Panc1 (cell line): ENCODE measurements around the gene IPO11. TPM values are rescaled to one million over a fixed set of nuclear protein-coding genes. Genes with fewer than 3 reads are reported as not detected.

ENCODE experiments used
- ATAC-seq: fragments of 200-7000 bp; cut with Tn5 transposase; 2 replicates; pipeline ENCODE4 v1.9.1; 2020; ENCODE audit warnings: mild to moderate bottlenecking, moderate library complexity
- BruUV-seq: library from RNA; stranded (reverse); fragments of 400-500 nt; replicated peaks from 2 replicates; lab custom pipeline; 2021; lab: Mats Ljungman, UMichigan
- CTCF ChIA-PET: fragments of 300-600 bp; sonication (Branson Sonifier 250); formaldehyde crosslinking; loops from one replicate; lab custom pipeline; 2022; ENCODE audit warnings: antibody characterized with exemption; lab: Charles Lee
- POLR2A ChIA-PET: fragments of 300-600 bp; sonication (Branson Sonifier 250); formaldehyde crosslinking; loops from one replicate; lab custom pipeline; 2022; ENCODE audit warnings: antibody characterized with exemption; lab: Charles Lee
- DNase-seq: peaks from one replicate; pipeline ENCODE4 v3.0.0-alpha.2; 2010; ENCODE audit warnings: low read depth, low spot score
- H3K27ac ChIP-seq: 2 replicates; pipeline ENCODE4 v1.5.1; 2011; ENCODE audit warnings: mild to moderate bottlenecking, low read length, inconsistent platforms
- H3K27me3 ChIP-seq: fragments of 200-500 bp; sonication (Bioruptor generic); 2 replicates; pipeline ENCODE4 v1.6.0; 2014; ENCODE audit warnings: low read length, inconsistent platforms; ENCODE audit not compliant: control insufficient read depth, insufficient read depth
- H3K36me3 ChIP-seq: fragments of 200-500 bp; sonication (Bioruptor generic); 2 replicates; pipeline ENCODE4 v1.5.1; 2014; ENCODE audit warnings: inconsistent platforms, mild to moderate bottlenecking, low read length, moderate library complexity; ENCODE audit not compliant: control insufficient read depth, insufficient read depth
- H3K4me1 ChIP-seq: 2 replicates; pipeline ENCODE4 v1.5.1; 2011; ENCODE audit warnings: inconsistent platforms, mild to moderate bottlenecking, low read length, moderate library complexity; ENCODE audit not compliant: control insufficient read depth, insufficient read depth
- H3K4me3 ChIP-seq, 2 experiments: 2 replicates each; pipeline ENCODE4 v1.5.1; 2011 to 2012; ENCODE audit warnings: low read depth in 2 of 2, low read length in 2 of 2, mild to moderate bottlenecking in 2 of 2, inconsistent platforms in 1 of 2, moderate library complexity in 1 of 2
- H3K9me3 ChIP-seq: fragments of 200-500 bp; sonication (Bioruptor generic); 2 replicates; pipeline ENCODE4 v1.5.1; 2014; ENCODE audit warnings: low read depth, mild to moderate bottlenecking, inconsistent platforms, low read length, moderate library complexity; ENCODE audit not compliant: control insufficient read depth, insufficient read depth
- POLR2AphosphoS5 ChIP-seq: IDR thresholded peaks from 2 replicates; pipeline ENCODE4 v1.6.1; 2012; ENCODE audit warnings: mild to moderate bottlenecking, low read depth, low read length, moderate library complexity
- SIN3A ChIP-seq: IDR thresholded peaks from 2 replicates; pipeline ENCODE4 v1.6.1; 2012; ENCODE audit warnings: low read depth, mild to moderate bottlenecking, low read length, moderate library complexity, borderline replicate concordance; ENCODE audit not compliant: insufficient read depth
- TCF7L2 ChIP-seq: IDR thresholded peaks from 2 replicates; pipeline ENCODE4 v1.6.1; 2011; ENCODE audit warnings: mild to moderate bottlenecking, low read depth, low read length, inconsistent platforms
- in situ Hi-C: cut with HindIII; loops from 2 replicates; pipeline ENCODE4 v1.10.0; 2016; ENCODE audit warnings: low sequenced_read_pairs, low pct_unique_long_range_greater_than_20kb
- intact Hi-C: fragments of 100-400 bp; cut with micrococcal nuclease; formaldehyde crosslinking; loops from one replicate; pipeline ENCODE4 v1.10.0; 2022; ENCODE audit not compliant: unreplicated experiment
- total RNA-seq: library from RNA; stranded (reverse); gene quantifications from one replicate; pipeline ENCODE4 v1.2.1, GENCODE V29; 2021; ENCODE audit not compliant: unreplicated experiment
- TF ChIP-seq, protein P1 (sequence below): fragments of 450-650 bp; IDR thresholded peaks from 2 replicates; pipeline ENCODE4 v1.5.1; 2017; ENCODE audit warnings: mild to moderate bottlenecking
- TF ChIP-seq, protein P2 (sequence below), 2 experiments: IDR thresholded peaks; 2 replicates each; pipeline ENCODE4 v1.6.1; 2011 to 2012; ENCODE audit warnings: low read depth in 2 of 2, control low read depth in 1 of 2, low read length in 1 of 2, mild to moderate bottlenecking in 1 of 2, moderate library complexity in 1 of 2; ENCODE audit not compliant: insufficient read depth in 1 of 2

The IPO11 gene
- total RNA-seq, 1 experiment from 2014 or later: 39.8 TPM

DNA sequence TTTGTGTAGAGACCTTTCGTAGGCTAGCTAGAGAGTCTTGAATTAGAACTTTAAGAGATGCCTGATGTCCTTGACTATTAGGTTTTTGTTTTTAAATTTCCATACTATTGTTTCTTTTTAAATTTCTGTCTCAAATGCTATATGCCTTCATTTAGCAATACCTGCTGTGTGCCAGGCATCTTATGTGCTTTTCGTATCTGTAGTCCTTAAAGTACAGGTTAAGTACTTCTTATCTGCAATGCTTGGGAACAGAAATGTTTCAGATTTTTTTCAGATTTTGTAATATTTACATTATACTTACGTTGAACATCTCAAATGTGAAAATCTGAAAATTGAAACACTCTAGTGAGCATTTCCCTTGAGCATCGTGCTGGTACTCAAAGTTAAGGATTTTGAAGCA, 49.0 kb downstream of the IPO11 start:
- no TSS peak for BruUV-seq
- H3K4me3 ChIP-seq: no peak overlapping the region
- no peaks in the 10 kb centered on the region for H3K9me3 ChIP-seq
- H3K4me1 ChIP-seq: no peaks in the 10 kb centered on the region
- no peaks in the 10 kb centered on the region for H3K27me3 ChIP-seq
- H3K36me3 ChIP-seq: no peaks in the 10 kb centered on the region
- CTCF ChIA-PET: no interaction called here
- TF ChIP-seq POLR2AphosphoS5 (no peak), SIN3A (no peak), TCF7L2 (no peak)
- TF ChIP-seq, protein P1, sequence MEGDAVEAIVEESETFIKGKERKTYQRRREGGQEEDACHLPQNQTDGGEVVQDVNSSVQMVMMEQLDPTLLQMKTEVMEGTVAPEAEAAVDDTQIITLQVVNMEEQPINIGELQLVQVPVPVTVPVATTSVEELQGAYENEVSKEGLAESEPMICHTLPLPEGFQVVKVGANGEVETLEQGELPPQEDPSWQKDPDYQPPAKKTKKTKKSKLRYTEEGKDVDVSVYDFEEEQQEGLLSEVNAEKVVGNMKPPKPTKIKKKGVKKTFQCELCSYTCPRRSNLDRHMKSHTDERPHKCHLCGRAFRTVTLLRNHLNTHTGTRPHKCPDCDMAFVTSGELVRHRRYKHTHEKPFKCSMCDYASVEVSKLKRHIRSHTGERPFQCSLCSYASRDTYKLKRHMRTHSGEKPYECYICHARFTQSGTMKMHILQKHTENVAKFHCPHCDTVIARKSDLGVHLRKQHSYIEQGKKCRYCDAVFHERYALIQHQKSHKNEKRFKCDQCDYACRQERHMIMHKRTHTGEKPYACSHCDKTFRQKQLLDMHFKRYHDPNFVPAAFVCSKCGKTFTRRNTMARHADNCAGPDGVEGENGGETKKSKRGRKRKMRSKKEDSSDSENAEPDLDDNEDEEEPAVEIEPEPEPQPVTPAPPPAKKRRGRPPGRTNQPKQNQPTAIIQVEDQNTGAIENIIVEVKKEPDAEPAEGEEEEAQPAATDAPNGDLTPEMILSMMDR: no peak
- TF ChIP-seq, protein P2, sequence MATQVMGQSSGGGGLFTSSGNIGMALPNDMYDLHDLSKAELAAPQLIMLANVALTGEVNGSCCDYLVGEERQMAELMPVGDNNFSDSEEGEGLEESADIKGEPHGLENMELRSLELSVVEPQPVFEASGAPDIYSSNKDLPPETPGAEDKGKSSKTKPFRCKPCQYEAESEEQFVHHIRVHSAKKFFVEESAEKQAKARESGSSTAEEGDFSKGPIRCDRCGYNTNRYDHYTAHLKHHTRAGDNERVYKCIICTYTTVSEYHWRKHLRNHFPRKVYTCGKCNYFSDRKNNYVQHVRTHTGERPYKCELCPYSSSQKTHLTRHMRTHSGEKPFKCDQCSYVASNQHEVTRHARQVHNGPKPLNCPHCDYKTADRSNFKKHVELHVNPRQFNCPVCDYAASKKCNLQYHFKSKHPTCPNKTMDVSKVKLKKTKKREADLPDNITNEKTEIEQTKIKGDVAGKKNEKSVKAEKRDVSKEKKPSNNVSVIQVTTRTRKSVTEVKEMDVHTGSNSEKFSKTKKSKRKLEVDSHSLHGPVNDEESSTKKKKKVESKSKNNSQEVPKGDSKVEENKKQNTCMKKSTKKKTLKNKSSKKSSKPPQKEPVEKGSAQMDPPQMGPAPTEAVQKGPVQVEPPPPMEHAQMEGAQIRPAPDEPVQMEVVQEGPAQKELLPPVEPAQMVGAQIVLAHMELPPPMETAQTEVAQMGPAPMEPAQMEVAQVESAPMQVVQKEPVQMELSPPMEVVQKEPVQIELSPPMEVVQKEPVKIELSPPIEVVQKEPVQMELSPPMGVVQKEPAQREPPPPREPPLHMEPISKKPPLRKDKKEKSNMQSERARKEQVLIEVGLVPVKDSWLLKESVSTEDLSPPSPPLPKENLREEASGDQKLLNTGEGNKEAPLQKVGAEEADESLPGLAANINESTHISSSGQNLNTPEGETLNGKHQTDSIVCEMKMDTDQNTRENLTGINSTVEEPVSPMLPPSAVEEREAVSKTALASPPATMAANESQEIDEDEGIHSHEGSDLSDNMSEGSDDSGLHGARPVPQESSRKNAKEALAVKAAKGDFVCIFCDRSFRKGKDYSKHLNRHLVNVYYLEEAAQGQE (IDR thresholded peaks at IDR 0.05; ENCODE audit: insufficient read depth in 1 of 2, low read depth in 2 of 2, low read length in 1 of 2): no peak
- in situ Hi-C loops (no loop called here), intact Hi-C loops (loop anchor here (2.0 kb wide), 1 partner anchor 317 kb away; no protein-coding TSS in a partner anchor)
- no peak overlapping the region for H3K27ac ChIP-seq
- ATAC-seq (no peak), DNase-seq (no peak)
- POLR2A ChIA-PET: no interaction called here

DNA sequence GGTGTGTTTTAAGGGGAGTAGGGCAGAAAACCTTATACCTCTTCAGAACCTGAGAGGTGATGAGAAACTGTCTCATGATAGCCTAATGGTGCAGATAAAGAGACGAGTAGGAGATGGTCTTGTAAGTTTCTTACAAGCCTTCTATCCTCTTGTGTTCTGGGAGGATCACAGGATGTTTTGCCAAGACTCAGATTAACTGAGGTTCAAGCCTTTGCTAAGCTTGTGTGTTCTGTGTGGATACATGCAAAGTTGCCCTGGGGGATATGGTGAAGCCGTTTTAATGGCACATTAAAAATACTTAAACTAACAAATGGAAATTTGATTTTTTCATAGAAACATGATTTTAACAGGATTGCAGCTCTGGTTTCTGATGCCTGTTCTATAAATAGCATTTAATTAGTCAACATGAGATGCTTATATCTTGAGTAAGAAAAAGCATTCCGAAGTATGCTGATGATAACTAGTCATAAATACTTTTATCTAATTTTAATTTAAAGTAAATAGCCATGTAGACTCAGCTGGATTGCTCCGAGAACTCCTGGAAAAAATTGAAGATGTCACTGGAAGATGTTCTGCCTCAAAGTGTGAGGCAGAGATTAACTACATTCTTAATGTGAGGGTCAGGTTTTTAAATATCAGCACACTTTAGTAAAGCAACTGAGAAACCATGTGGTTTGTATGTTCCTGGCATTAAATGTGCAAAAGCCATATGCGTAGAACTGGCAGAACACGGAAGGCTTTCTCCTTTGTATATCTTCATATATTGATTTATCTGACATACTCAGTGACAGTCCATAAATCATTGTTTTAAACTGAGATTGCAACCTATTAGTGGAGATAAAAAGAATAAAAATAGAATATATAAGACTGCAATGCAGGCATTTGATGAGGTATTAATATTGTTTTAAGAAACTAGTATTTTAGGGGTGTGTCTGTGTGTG, 53.7 kb downstream of the IPO11 start:
- CTCF ChIA-PET: interaction anchor here (1.2 kb wide), 1 partner anchor 23 kb away, joined by 11 read pairs; no protein-coding TSS in a partner anchor

More for the DNA sequence above, 53.7 kb downstream of the IPO11 start:
- TF ChIP-seq, protein P2 (IDR thresholded peaks at IDR 0.05; ENCODE audit: insufficient read depth in 1 of 2, low read depth in 2 of 2, low read length in 1 of 2): no peak
- TF ChIP-seq TCF7L2 (no peak), POLR2AphosphoS5 (no peak), SIN3A (no peak)
- TF ChIP-seq, protein P1: no peak
- in situ Hi-C loops: no loop called here
- intact Hi-C loops: no loop called here
- Histone ChIP-seq H3K4me3 (no peak overlapping the region), H3K9me3 (no peaks in the 10 kb centered on the region), H3K27ac (no peak overlapping the region), H3K27me3 (no peaks in the 10 kb centered on the region), H3K4me1 (no peaks in the 10 kb centered on the region; the same call in 1 of the 2 replicates), H3K36me3 (peaks cover 8% of the 10 kb centered on the region)
- no TSS peak for BruUV-seq
- DNase-seq (no peak), ATAC-seq (no peak)
- POLR2A ChIA-PET: no interaction called here
